Psoas muscle (tissue), 8 donors: Measurements from ENCODE around the gene SNAP25. TPM values are rescaled to one million over a fixed set of nuclear protein-coding genes. Genes with fewer than 3 reads are reported as not detected.

Experiments
- ATAC-seq, 4 donors: fragments of 200-7000 bp; cut with Tn5 transposase; one replicate each; pipeline ENCODE4 v1.9.1; 2020; ENCODE audit warnings: moderate library complexity in 3 of 4, mild to moderate bottlenecking in 2 of 4
- DNase-seq, 2 donors: peaks; one replicate each; pipeline ENCODE4 v3.0.0-alpha.2; 2020
- H3K27ac ChIP-seq: fragments of 200-600 bp; one replicate; pipeline ENCODE4 v1.8.0; 2022
- H3K27me3 ChIP-seq, 3 donors: fragments of 200-600 bp in 1 of 3; one replicate each; pipeline versions ENCODE4 v1.6.1 to v1.8.0; 2013 to 2022; ENCODE audit warnings: low read length in 2 of 3, mild to moderate bottlenecking in 2 of 3, moderate library complexity in 1 of 3; ENCODE audit not compliant: insufficient read depth in 3 of 3
- H3K36me3 ChIP-seq, 2 donors: fragments of 200-600 bp in 1 of 2; one replicate each; pipeline versions ENCODE4 v1.6.1 to v1.8.0; 2013 to 2022; ENCODE audit warnings: low read depth in 1 of 2, mild to moderate bottlenecking in 1 of 2, moderate library complexity in 1 of 2; ENCODE audit not compliant: insufficient read depth in 1 of 2
- H3K4me1 ChIP-seq: fragments of 200-600 bp; one replicate; pipeline ENCODE4 v1.8.0; 2022
- H3K4me3 ChIP-seq: fragments of 200-600 bp; one replicate; pipeline ENCODE4 v1.8.0; 2022; ENCODE audit warnings: mild to moderate bottlenecking
- H3K9me3 ChIP-seq: fragments of 200-600 bp; one replicate; pipeline ENCODE4 v1.8.0; 2022
- CTCF ChIP-seq: fragments of 200-600 bp; IDR thresholded peaks from one replicate; pipeline ENCODE4 v1.8.0; 2022; ENCODE audit warnings: antibody characterized with exemption
- WGBS, 3 donors: extraction: QIAGEN DNeasy Blood & Tissue Kit; methylation state at CpG; one replicate each; pipeline versions ENCODE4 v1.1.6 to v1.1.7; 2013; 5-methylcytosine and 5-hydroxymethylcytosine counted together
- intact Hi-C, 2 donors: fragments of 100-400 bp; cut with DNase I; formaldehyde crosslinking; loops; one replicate each; pipeline versions ENCODE4 v1.11.0 to v1.14.2; 2022
- polyA plus RNA-seq, 3 donors: library from polyadenylated mRNA; stranded (reverse); fragments of 200-250 nt; gene quantifications; one replicate each; pipeline ENCODE4 v1.2.3, GENCODE V29; 2013
- total RNA-seq, 4 donors: library from RNA; stranded (reverse); fragmentation: NEBNext Ultra II Directional in 2 of 4; extraction: Animal tissue kit (Norgen Biotek cat#: 25700) in 2 of 4; gene quantifications; one replicate each; pipeline versions ENCODE4 v1.2.1 to v1.2.4, GENCODE V29; 2021 to 2023
- donor health status: healthy with polysubstance abuse.
- donor health status: DM: no; HTN: no; CAD: no; lungs with moderate emphysema.
- donor health status: Bipolar disorder and iron deficiency.
- donor health status: healthy.
- donor health status: DM: yes; HTN: yes; CAD: no.
- donor health status: DM: no; HTN: no; CAD: no.
- donor health status: DM: no; HTN: no; CAD: no.
- donor health status: DM: yes; HTN: yes; CAD: no.

SNAP25 gene
- total and polyA plus RNA-seq, 7 donors: 0.07 to 0.75 TPM; not detected in 5

GRCh38 chr20:10219452-10219791 lies 792 bp downstream of the SNAP25 start:
- Histone ChIP-seq H3K4me1 (no peaks in the 10 kb centered on the region), H3K36me3 (no peaks in the 10 kb centered on the region), H3K9me3 (no peaks in the 10 kb centered on the region), H3K4me3 (no peak overlapping the region), H3K27ac (no peak overlapping the region), H3K27me3 (peaks cover 3 to 54% (median 9%) of the 10 kb centered on the region in 3 donors)
- 1% methylated on average over 32 of the region's 32 CpGs for WGBS, 3 donors
- intact Hi-C loops: no loop called here
- no peak for TF ChIP-seq CTCF
- DNase-seq (peak; percentile 66 to 80), ATAC-seq (peak; percentile 34 to 83 (median 72))

GRCh38 chr20:10219993-10220750 lies 1.5 kb downstream of the SNAP25 start:
- Histone ChIP-seq H3K27ac (no peak overlapping the region), H3K9me3 (no peaks in the 10 kb centered on the region), H3K27me3 (peaks cover 5 to 51% (median 9%) of the 10 kb centered on the region in 3 donors), H3K36me3 (no peaks in the 10 kb centered on the region), H3K4me3 (no peak overlapping the region), H3K4me1 (no peaks in the 10 kb centered on the region)
- TF ChIP-seq CTCF: no peak
- ATAC-seq (no peak), DNase-seq (no peak)
- WGBS, 3 donors: 86 to 90% (median 88%) methylated on average over 4 of the region's 4 CpGs
- intact Hi-C loops: no loop called here

GRCh38 chr20:10221021-10221420 lies 2.4 kb downstream of the SNAP25 start:
- no peaks in the 10 kb centered on the region for H3K9me3 ChIP-seq
- no peaks in the 10 kb centered on the region for H3K36me3 ChIP-seq
- WGBS, 3 donors: 63% methylated on average over 6 of the region's 6 CpGs
- TF ChIP-seq CTCF: no peak
- intact Hi-C loops: no loop called here
- H3K4me1 ChIP-seq: no peaks in the 10 kb centered on the region
- no peak for DNase-seq
- no peak overlapping the region for H3K27ac ChIP-seq
- no peak for ATAC-seq
- peaks cover 5 to 44% (median 9%) of the 10 kb centered on the region in 3 donors for H3K27me3 ChIP-seq
- no peak overlapping the region for H3K4me3 ChIP-seq

GRCh38 chr20:10225439-10226060 lies 6.9 kb downstream of the SNAP25 start:
- no peaks in the 10 kb centered on the region for H3K9me3 ChIP-seq
- peaks cover 0 to 15% (median 5%) of the 10 kb centered on the region in 3 donors for H3K27me3 ChIP-seq
- no peak overlapping the region for H3K4me3 ChIP-seq
- no peaks in the 10 kb centered on the region for H3K4me1 ChIP-seq
- no peak for DNase-seq
- H3K36me3 ChIP-seq: no peaks in the 10 kb centered on the region
- intact Hi-C loops: no loop called here
- TF ChIP-seq CTCF: no peak
- WGBS, 3 donors: 62 to 72% (median 69%) methylated on average over 1 of the region's 1 CpG
- ATAC-seq: no peak
- H3K27ac ChIP-seq: no peak overlapping the region
